Frontal cortex (tissue), 4 donors: Measurements from ENCODE around the gene UGCG. TPM values are rescaled to one million over a fixed set of nuclear protein-coding genes. Genes with fewer than 3 reads are reported as not detected.
"Not testable (repeated sequence)": the region's sequence is repeated elsewhere in the genome, so short reads cannot be mapped to it uniquely, and the experiment has no call there.

Experiments used
- DNase-seq, 2 donors: peaks; one replicate each; pipeline ENCODE4 v3.0.0; 2012; ENCODE audit warnings: low spot score in 2 of 2
- FAIRE-seq: peaks from 2 replicates; lab custom pipeline; 2012; peaks lifted over from hg19 to GRCh38; lab: Jason Lieb, UNC
- total RNA-seq: library from RNA; depleted of rRNA; stranded (reverse); fragments of >200 nt; gene quantifications from one replicate; pipeline ENCODE4 v1.2.3, GENCODE V29; 2014
- donor health status: control.
- donor health status: control.
- donor health status: control.

Gene UGCG
- total RNA-seq, 1 donor from 2014 or later, result 83.2 TPM

DNA sequence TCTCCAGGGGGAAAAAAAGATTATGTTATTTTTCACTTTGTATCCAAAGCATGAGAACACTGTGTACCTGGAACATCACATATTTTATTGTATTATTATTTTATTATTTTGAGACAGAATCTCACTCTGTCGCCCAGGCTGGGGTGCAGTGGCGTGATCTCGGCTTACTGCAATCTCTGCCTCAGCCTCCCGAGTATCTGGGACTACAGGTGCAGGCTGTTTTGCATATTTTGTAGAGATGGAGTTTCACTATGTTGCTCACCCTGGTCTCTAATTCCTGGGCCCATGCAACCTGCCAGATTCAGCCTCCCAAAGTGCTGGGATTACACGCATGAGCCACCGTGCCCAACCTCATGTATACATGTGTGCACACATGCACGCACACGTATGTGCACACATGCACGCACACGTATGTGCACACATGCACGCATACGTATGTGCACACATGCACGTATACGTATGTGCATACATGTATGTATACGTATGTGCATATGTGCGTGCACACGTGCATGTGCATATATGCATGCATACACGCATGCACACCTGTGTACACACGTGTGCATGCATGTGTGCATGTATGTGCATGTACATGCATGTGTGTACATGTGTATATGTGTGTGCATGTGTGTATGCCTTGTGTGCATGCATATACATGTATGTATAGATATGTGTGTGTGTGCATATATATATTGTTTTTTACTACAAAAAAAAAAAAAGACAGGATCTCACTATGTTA, 9.5 kb upstream of the UGCG start:
- DNase-seq, result no peak
- no peak for FAIRE-seq

GRCh38 chr9:111890334-111890733, 6.3 kb upstream of the UGCG start:
- FAIRE-seq, result no peak
- no peak for DNase-seq

DNA sequence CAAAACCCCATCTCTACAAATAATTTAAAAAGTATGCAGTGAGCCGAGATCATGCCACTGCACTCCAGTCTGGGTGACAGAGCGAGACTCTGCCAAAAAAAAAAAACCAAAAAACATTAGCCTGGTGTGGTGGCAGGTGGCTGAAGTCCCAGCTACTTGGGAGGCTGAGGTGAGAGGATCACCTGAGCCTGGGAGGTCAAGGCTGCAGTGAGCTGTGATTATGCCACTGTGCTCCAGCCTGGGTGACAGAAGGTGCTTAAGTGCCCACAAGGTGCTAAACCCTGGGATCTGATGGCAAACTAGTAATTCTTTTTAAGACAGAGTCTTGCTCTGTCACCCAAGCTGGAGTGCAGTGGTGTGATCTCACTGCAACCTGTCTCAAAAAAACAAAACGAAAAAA, 5.7 kb upstream of the UGCG start:
- DNase-seq, FAIRE-seq: not testable (repeated sequence)

DNA sequence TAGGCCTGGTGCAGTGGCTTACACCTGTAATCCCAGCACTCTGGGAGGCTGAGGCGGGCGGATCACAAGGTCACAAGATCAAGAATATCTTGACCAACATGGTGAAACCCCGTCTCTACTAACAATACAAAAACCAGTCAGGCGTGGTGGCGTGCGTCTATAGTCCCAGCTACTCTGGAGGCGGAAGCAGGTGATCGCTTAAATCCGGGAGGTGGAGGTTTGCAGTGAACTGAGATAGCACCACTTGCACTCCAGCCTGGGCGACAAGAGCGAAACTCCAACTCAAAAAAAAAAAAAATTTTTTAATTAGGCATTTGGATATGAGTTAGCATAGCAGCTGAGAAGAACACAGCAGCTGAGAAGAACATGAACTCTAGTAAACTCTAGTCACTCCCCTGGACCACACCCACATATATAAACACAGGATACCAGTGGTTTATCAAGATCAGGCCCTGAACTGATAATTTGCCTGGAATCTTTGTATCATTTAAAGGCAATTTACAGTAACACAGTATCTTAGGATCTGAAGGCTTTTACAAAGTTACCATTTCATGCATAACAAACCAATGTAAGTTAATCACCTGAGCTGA, 4.6 kb upstream of the UGCG start:
- FAIRE-seq, result no peak
- no peak for DNase-seq

- no peak for FAIRE-seq
- peak; percentile 77 to 86 for DNase-seq
Measured at GRCh38 chr9:111896942-111897600, 457 bp downstream of the UGCG start.

DNA sequence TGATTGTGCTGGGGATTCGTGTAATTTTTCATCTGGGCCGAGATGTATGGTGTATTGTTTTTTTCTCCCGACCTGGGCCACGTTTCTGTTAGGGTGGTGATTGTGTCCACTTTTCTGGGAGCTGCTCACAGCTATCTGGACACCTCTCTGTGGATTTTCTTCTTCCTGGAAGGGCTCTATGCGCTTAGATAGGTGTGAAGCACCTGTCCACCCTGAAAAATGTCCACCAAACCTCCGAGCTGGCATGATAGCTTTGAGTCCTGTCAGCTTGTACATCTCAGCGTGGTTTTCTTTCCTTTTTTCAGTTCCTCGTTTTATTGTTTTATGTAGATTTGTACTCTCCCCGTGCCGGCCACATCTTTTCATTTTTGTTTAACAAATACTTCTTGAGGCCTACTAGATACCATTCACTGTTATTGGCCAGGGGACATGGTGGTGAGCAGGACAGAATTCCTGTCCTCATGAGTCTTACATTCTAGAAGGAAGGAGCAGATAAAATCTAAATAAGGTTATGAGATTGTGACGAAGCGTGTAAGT, 1.1 kb downstream of the UGCG start:
- DNase-seq (peak in 1 of 2 donors; percentile 24), FAIRE-seq (no peak)

DNA sequence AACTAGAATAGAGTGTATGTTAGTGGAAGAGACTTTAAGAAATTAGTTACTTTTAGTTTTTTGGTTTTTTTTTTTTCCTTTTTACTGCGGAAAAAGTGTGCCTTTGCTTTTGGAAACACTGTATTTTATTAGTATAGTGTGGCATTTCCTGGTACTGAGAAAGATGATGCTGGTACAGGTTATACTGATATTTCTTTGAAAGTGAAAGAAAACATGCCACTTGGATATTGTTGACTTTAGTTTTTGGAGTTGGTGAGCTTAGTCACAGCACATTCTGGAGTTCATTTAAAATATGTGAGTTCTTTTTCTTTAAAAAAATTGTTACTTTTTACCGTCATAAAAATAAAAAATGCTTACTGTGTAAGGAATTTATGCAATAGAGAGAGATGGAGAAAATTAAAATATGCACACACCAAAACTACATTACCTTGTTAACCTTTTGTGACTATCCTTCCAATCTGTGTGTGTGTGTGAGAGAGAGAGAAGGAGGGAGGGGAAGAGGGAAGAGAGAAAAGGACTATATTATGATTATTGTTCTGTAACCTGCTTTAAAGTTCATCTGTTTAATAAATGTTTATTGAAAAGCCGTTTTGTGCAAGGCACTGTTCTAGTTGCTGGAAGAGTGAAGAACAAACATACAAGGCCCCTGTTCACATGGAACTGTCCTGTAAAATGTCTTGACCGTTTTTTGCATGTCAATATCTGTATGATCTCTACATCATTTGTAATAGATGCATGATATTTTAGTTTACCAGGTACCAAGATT, 1.9 kb downstream of the UGCG start:
- FAIRE-seq (no peak), DNase-seq (no peak)

GRCh38 chr9:111900151-111900857, 3.7 kb downstream of the UGCG start:
- no peak for FAIRE-seq
- no peak for DNase-seq

- DNase-seq, result no peak
- no peak for FAIRE-seq
Measured at GRCh38 chr9:111900858-111901612, 4.4 kb downstream of the UGCG start.

- DNase-seq (no peak), FAIRE-seq (no peak)
Measured at GRCh38 chr9:111902391-111903139, 6.0 kb downstream of the UGCG start.

DNA sequence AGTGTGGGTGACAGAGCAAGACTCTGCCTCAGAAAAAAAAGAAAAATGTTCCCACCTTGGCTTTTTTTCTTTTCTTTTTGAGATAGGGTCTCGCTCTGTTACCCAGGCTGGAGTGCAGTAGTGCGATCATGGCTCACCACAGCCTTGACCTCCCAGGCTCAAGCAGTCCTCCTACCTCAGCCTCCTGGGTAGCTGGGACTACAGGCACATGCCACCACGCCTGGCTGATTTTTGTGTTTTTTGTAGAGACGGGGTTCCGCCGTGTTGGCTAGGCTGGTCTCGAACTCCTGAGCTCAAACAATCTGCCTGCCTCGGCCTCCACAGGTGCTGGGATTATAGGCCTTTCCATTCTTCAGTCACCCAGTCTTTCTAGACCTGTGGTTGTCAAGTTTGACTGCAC, 6.9 kb downstream of the UGCG start:
- not testable (repeated sequence) for DNase-seq

DNA sequence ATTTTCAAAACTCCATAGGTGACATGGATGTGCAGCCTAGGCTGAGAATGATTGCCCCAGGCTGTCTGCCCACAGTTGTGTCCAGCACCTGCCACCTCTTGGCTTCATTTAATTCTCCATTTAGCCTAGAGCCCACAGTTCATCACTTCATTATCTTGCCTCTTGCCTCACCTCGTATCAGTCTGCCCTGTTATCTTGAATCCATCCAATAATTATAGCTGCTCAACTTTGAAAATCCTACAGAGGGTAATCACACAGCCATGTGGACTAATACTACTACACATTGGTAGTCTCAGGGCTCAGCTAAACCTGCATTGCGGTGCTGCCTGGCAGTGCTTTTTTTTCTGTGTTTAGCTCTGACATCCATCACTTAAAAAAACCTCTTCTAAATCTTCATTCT, 7.4 kb downstream of the UGCG start:
- DNase-seq (no peak), FAIRE-seq (no peak)

More for the DNA sequence above, 6.9 kb downstream of the UGCG start:
- FAIRE-seq, result not testable (repeated sequence)

- DNase-seq (no peak), FAIRE-seq (no peak)
Measured at GRCh38 chr9:111904891-111905291, 8.3 kb downstream of the UGCG start.

GRCh38 chr9:111907147-111907546, 10.5 kb downstream of the UGCG start:
- DNase-seq (no peak), FAIRE-seq (no peak)

DNA sequence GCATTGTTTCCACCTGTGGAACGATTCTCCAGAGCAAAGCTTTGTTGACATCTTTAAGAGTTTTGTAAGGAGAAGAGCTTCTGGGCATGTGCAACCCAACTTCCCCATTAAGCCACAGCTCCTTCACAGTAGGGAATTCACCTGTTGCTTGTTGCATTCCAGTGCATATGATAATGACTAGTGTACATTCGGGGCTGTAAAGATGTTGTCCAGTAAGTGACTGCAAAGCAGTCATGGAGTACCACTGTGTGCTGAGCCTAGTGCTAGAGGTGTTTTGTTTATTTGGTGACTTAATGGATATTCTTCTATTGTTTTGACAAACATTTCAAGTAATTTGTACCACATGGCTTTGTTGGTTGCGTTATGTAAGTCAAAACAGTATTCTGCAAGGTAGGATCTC, 12.8 kb downstream of the UGCG start:
- FAIRE-seq (no peak), DNase-seq (no peak)

GRCh38 chr9:111910428-111910827, 13.8 kb downstream of the UGCG start:
- no peak for DNase-seq
- FAIRE-seq, result no peak

DNA sequence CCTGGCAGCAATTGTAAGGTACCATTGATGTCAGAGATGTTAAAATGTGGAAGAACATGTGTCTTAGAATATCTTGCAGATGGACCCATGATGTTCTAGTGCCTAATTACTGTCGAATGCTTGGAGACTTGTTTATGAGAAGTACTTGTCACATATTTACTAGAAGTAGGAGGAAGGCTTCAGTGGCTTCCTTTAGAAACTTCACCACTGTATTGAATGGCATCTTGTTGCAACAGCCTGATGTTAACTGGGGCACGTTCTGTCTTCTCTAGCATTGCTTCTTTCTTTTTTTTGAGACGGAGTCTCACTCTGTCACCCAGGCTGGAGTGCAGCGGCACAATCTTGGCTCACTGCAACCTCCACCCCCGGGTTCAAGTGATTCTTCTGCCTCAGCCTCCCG, 16.5 kb downstream of the UGCG start:
- DNase-seq, result no peak
- FAIRE-seq, result no peak

- FAIRE-seq (no peak), DNase-seq (no peak)
Measured at GRCh38 chr9:111914749-111915424, 18.3 kb downstream of the UGCG start.
